GM21367 (cell line): ENCODE measurements around the gene RNF157.
"Not testable (repeated sequence)": the region's sequence is repeated elsewhere in the genome, so short reads cannot be mapped to it uniquely, and the experiment has no call there.

Source experiments
- ATAC-seq: cut with Tn5 transposase; IDR thresholded peaks from one replicate; pipeline ENCODE4 v1.9.1; 2021; ENCODE audit not compliant: unreplicated experiment

Gene RNF157

GRCh38 chr17:76254275-76254674 lies 14.0 kb upstream of the RNF157 start:
- no peak for ATAC-seq

- no peak for ATAC-seq
Observed at GRCh38 chr17:76253841-76254240, 13.5 kb upstream of the RNF157 start.

- not testable (repeated sequence) for ATAC-seq
Observed at GRCh38 chr17:76252967-76253766, 12.9 kb upstream of the RNF157 start.

GRCh38 chr17:76252040-76252954 lies 12.0 kb upstream of the RNF157 start:
- ATAC-seq, result no peak

- no peak for ATAC-seq
Observed at GRCh38 chr17:76251478-76252039, 11.3 kb upstream of the RNF157 start.

GRCh38 chr17:76250141-76250540 lies 9.8 kb upstream of the RNF157 start:
- ATAC-seq, result no peak

GRCh38 chr17:76248013-76248782 lies 7.9 kb upstream of the RNF157 start:
- ATAC-seq, result no peak

GRCh38 chr17:76247304-76247703 lies 7.0 kb upstream of the RNF157 start:
- no peak for ATAC-seq

- peak; percentile 77 for ATAC-seq
Observed at GRCh38 chr17:76246080-76247066, 6.1 kb upstream of the RNF157 start.

GRCh38 chr17:76244721-76245120 lies 4.4 kb upstream of the RNF157 start:
- ATAC-seq, result not testable (repeated sequence)

GRCh38 chr17:76243826-76244679 lies 3.8 kb upstream of the RNF157 start:
- ATAC-seq, result no peak

- ATAC-seq, result no peak
Observed at GRCh38 chr17:76241691-76242255, 1.5 kb upstream of the RNF157 start.

- no peak for ATAC-seq
Observed at GRCh38 chr17:76241204-76241538, 878 bp upstream of the RNF157 start.

- no peak for ATAC-seq
Observed at GRCh38 chr17:76239538-76240274, 587 bp downstream of the RNF157 start.

- no peak for ATAC-seq
Observed at GRCh38 chr17:76238847-76239537, 1.3 kb downstream of the RNF157 start.

- no peak for ATAC-seq
Observed at GRCh38 chr17:76237859-76238313, 2.4 kb downstream of the RNF157 start.

GRCh38 chr17:76236603-76237002 lies 3.7 kb downstream of the RNF157 start:
- no peak for ATAC-seq
